Measurements from ENCODE around the gene ST6GALNAC5.

GRCh38 chr1:76833151-76833550, 34.1 kb upstream of the ST6GALNAC5 start:
- no peak for TF ChIP-seq CTCF (IDR thresholded peaks at IDR 0.05; ENCODE audit: insufficient read depth, low read length)
- TF ChIP-seq GABPA (IDR thresholded peaks at IDR 0.05; ENCODE audit: low read depth) = no peak
- no peak for TF ChIP-seq REST (IDR thresholded peaks at IDR 0.05; ENCODE audit: insufficient replicate concordance, low read depth)

Data from HL-60 (cell line).